Esophagus squamous epithelium (tissue), 4 donors: ENCODE measurements around the gene RAB40A.

Source experiments
- CTCF ChIP-seq, 6 experiments: fragments of 450-650 bp in 4 of 6; fragments of 200-600 bp in 2 of 6; sonication (generic) in 2 of 6; IDR thresholded peaks; one replicate each; pipeline ENCODE4 v1.5.1; 2016 to 2019; ENCODE audit warnings: antibody characterized with exemption in 6 of 6, mild to moderate bottlenecking in 4 of 6, moderate library complexity in 4 of 6
- POLR2A ChIP-seq, 4 donors: fragments of 450-650 bp; IDR thresholded peaks; one replicate each; pipeline ENCODE4 v1.6.1; 2017; ENCODE audit warnings: antibody characterized with exemption in 4 of 4, mild to moderate bottlenecking in 4 of 4, moderate library complexity in 3 of 4

GRCh38 chrX:103510031-103510430, 9.3 kb downstream of the RAB40A start:
- TF ChIP-seq CTCF (IDR thresholded peaks at IDR 0.05) (no peak), POLR2A (IDR thresholded peaks at IDR 0.05) (no peak)
